SKM-1 treated with dmso at 0.1 percent for 144 hours (cell line): ENCODE data around the gene HIBCH.
"Not testable (repeated sequence)": the region's sequence is repeated elsewhere in the genome, so short reads cannot be mapped to it uniquely, and the experiment has no call there.

Experiments used
- DNase-seq: peaks from one replicate; lab custom pipeline; 2025; ENCODE audit not compliant: unreplicated experiment; lab: John Stamatoyannopoulos, UW

Gene HIBCH

GRCh38 chr2:190255676-190256075 lies 64.0 kb downstream of the HIBCH start:
- no peak for DNase-seq

GRCh38 chr2:190254063-190254850 lies 65.4 kb downstream of the HIBCH start:
- no peak for DNase-seq

GRCh38 chr2:190250421-190250820 lies 69.2 kb downstream of the HIBCH start:
- no peak for DNase-seq

- no peak for DNase-seq
These were observed 84.0 kb downstream of the HIBCH start for GRCh38 chr2:190235551-190236075.

- no peak for DNase-seq
These were observed 84.5 kb downstream of the HIBCH start for GRCh38 chr2:190235101-190235500.

GRCh38 chr2:190223989-190224388 lies 95.6 kb downstream of the HIBCH start:
- DNase-seq: not testable (repeated sequence)

- DNase-seq: not testable (repeated sequence)
These were observed 96.9 kb downstream of the HIBCH start for GRCh38 chr2:190222745-190223144.

GRCh38 chr2:190221429-190221828 lies 98.2 kb downstream of the HIBCH start:
- DNase-seq: no peak

GRCh38 chr2:190219186-190219585 lies 100.4 kb downstream of the HIBCH start:
- DNase-seq: no peak

GRCh38 chr2:190217616-190218015 lies 102.0 kb downstream of the HIBCH start:
- DNase-seq: no peak

GRCh38 chr2:190216829-190217228 lies 102.8 kb downstream of the HIBCH start:
- DNase-seq: no peak

- DNase-seq: no peak
These were observed 104.0 kb downstream of the HIBCH start for GRCh38 chr2:190215620-190216019.

- DNase-seq: no peak
These were observed 105.0 kb downstream of the HIBCH start for GRCh38 chr2:190214426-190215194.

GRCh38 chr2:190213441-190214335 lies 105.9 kb downstream of the HIBCH start:
- DNase-seq: no peak

GRCh38 chr2:190210471-190210870 lies 109.2 kb downstream of the HIBCH start:
- DNase-seq: no peak

GRCh38 chr2:190209559-190209958 lies 110.1 kb downstream of the HIBCH start:
- DNase-seq: no peak

GRCh38 chr2:190207930-190208329 lies 111.7 kb downstream of the HIBCH start:
- no peak for DNase-seq

GRCh38 chr2:190205657-190206056 lies 114.0 kb downstream of the HIBCH start:
- no peak for DNase-seq

- no peak for DNase-seq
These were observed 117.0 kb downstream of the HIBCH start for GRCh38 chr2:190202604-190203003.

GRCh38 chr2:190202018-190202417 lies 117.6 kb downstream of the HIBCH start:
- DNase-seq: no peak

GRCh38 chr2:190200603-190201002 lies 119.0 kb downstream of the HIBCH start:
- DNase-seq: no peak
